ENCODE measurements around the gene RNF13.

The RNF13 gene

GRCh38 chr3:149813367-149814281 lies 609 bp downstream of the RNF13 start:
- no peak for TF ChIP-seq CTCF (IDR thresholded peaks at IDR 0.05; ENCODE audit: insufficient read depth, missing control alignments)
- DNase-seq (ENCODE audit: insufficient read length, low spot score) = no peak
- FAIRE-seq = no peak

DNA sequence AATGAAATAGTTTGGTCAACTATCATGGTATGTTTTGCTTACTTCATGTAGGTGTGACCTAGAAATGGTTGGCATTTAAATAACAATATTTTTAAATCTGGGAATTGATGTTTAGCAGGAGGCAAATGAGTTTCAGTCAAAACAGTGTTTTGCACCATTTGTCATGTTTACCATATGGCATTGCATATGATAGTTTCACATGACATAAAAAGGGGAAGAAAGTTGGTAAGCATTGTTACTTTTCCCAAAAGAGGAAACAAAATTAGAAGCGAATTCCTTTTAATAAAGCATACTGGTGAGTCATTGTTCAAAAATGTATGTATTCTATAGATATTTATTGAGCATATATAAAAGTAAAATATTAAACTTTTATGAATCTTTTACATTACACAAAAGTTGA lies 2.3 kb downstream of the RNF13 start:
- no peak for FAIRE-seq
- no peak for DNase-seq (ENCODE audit: insufficient read length, low spot score)
- no peak for TF ChIP-seq CTCF (IDR thresholded peaks at IDR 0.05; ENCODE audit: insufficient read depth, missing control alignments)

DNA sequence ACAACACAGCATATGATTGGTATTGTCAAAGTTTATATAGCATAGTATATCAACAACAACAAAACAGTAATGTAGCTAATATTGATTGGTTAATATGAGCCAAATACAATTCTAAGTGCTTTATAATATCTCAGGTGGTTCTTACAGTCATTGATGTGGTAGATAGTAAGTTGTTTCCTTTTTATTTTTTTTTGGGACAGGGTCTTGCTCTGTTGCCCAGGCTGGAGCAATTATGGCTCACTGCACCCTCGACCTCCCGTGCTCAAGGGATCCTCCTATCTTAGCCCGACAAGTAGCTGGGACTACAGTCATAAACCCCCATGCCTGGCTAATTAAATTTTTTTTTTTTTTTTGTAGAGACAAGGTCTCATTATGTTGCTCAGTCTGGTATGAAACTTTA lies 2.7 kb downstream of the RNF13 start:
- no peak for FAIRE-seq
- DNase-seq (ENCODE audit: insufficient read length, low spot score) = no peak
- TF ChIP-seq CTCF (IDR thresholded peaks at IDR 0.05; ENCODE audit: insufficient read depth, missing control alignments) = no peak

GRCh38 chr3:149816311-149816710 lies 3.3 kb downstream of the RNF13 start:
- FAIRE-seq (no peak), DNase-seq (ENCODE audit: insufficient read length, low spot score) (no peak)
- no peak for TF ChIP-seq CTCF (IDR thresholded peaks at IDR 0.05; ENCODE audit: insufficient read depth, missing control alignments)

GRCh38 chr3:149816986-149817385 lies 4.0 kb downstream of the RNF13 start:
- no peak for TF ChIP-seq CTCF (IDR thresholded peaks at IDR 0.05; ENCODE audit: insufficient read depth, missing control alignments)
- FAIRE-seq = no peak
- no peak for DNase-seq (ENCODE audit: insufficient read length, low spot score)

GRCh38 chr3:149819432-149819831 lies 6.4 kb downstream of the RNF13 start:
- DNase-seq (ENCODE audit: insufficient read length, low spot score) (no peak), FAIRE-seq (no peak)
- TF ChIP-seq CTCF (IDR thresholded peaks at IDR 0.05; ENCODE audit: insufficient read depth, missing control alignments) = no peak

- DNase-seq (ENCODE audit: insufficient read length, low spot score) (no peak), FAIRE-seq (no peak)
- TF ChIP-seq CTCF (IDR thresholded peaks at IDR 0.05; ENCODE audit: insufficient read depth, missing control alignments) = no peak
These were observed 7.2 kb downstream of the RNF13 start for GRCh38 chr3:149820183-149820582.

Measured in D721Med (cell line).